Esophagus squamous epithelium (tissue), 4 donors: Measurements from ENCODE around the gene KIAA1671.

Experiments
- CTCF ChIP-seq, 6 experiments: fragments of 450-650 bp in 4 of 6; fragments of 200-600 bp in 2 of 6; sonication (generic) in 2 of 6; IDR thresholded peaks; one replicate each; pipeline ENCODE4 v1.5.1; 2016 to 2019; ENCODE audit warnings: antibody characterized with exemption in 6 of 6, mild to moderate bottlenecking in 4 of 6, moderate library complexity in 4 of 6
- POLR2A ChIP-seq, 4 donors: fragments of 450-650 bp; IDR thresholded peaks; one replicate each; pipeline ENCODE4 v1.6.1; 2017; ENCODE audit warnings: antibody characterized with exemption in 4 of 4, mild to moderate bottlenecking in 4 of 4, moderate library complexity in 3 of 4

GRCh38 chr22:25149014-25149413 is 196.5 kb downstream of the KIAA1671 start:
- TF ChIP-seq CTCF (IDR thresholded peaks at IDR 0.05) (no peak), POLR2A (IDR thresholded peaks at IDR 0.05) (no peak)
